ENCODE results near the gene STEAP1B. TPM values are rescaled to one million over a fixed set of nuclear protein-coding genes. Genes with fewer than 3 reads are reported as not detected.
"Not testable (repeated sequence)": the region's sequence is repeated elsewhere in the genome, so short reads cannot be mapped to it uniquely, and the experiment has no call there.

STEAP1B gene
- total and polyA plus RNA-seq, 2 of the 4 experiments (the other 2 are of a cell fraction): 7.9 to 13.8 TPM

GRCh38 chr7:22514963-22515362, 15.0 kb upstream of the STEAP1B start:
- H2BK5ac ChIP-seq (ENCODE audit: low read depth, low read length, poor library complexity, severe bottlenecking); H3K9ac ChIP-seq (ENCODE audit: low read depth, low read length); H2AK9ac ChIP-seq (replicated peaks; ENCODE audit: low read depth, low read length, poor library complexity); H2AFZ ChIP-seq (replicated peaks; ENCODE audit: low read length, poor library complexity); H2BK120ac ChIP-seq (ENCODE audit: low read depth, low read length); DNase-seq; H3K9me3 ChIP-seq (ENCODE audit: control insufficient read depth, insufficient read depth, low read length); H3K23ac ChIP-seq (ENCODE audit: low read depth, low read length); H4K8ac ChIP-seq (ENCODE audit: low read depth in 2 of 2, low read length in 2 of 2); H3K27me3 ChIP-seq (ENCODE audit: control insufficient read depth, insufficient read depth, low read length); H3K9me1 ChIP-seq (ENCODE audit: insufficient read depth, low read length); H3K4me2 ChIP-seq (ENCODE audit: low read depth, low read length); H4K91ac ChIP-seq (ENCODE audit: insufficient read depth, low read depth, low read length); H3K14ac ChIP-seq (replicated peaks; ENCODE audit: low read depth, low read length); H3K4ac ChIP-seq (ENCODE audit: low read depth, low read length); ATAC-seq (ENCODE audit: low read depth); intact Hi-C loops (cut with micrococcal nuclease); H3K4me1 ChIP-seq (ENCODE audit: control insufficient read depth, insufficient read depth, low read length); H4K20me1 ChIP-seq (ENCODE audit: insufficient read depth, low read length); H3K56ac ChIP-seq (ENCODE audit: extremely low read depth, insufficient read depth, low read length); H2BK15ac ChIP-seq (ENCODE audit: low read depth, low read length); CTCF ChIA-PET; H3K79me1 ChIP-seq (ENCODE audit: low read depth in 1 of 2, low read length in 2 of 2); H2AK5ac ChIP-seq (ENCODE audit: low read depth, low read length); H2BK20ac ChIP-seq (ENCODE audit: low read depth, low read length); POLR2A ChIA-PET (ENCODE audit: unreplicated experiment); H3K27ac ChIP-seq (ENCODE audit: insufficient read depth, low read length); H3K4me3 ChIP-seq (ENCODE audit: insufficient read depth, low read depth, low read length); H3K18ac ChIP-seq (ENCODE audit: low read depth, low read length); BruUV-seq (replicated peaks); dilution Hi-C loops (cut with HindIII; ENCODE audit: low sequenced_read_pairs, unreplicated experiment); H3K36me3 ChIP-seq (ENCODE audit: control insufficient read depth, insufficient read depth, low read length); H4K5ac ChIP-seq (ENCODE audit: low read depth, low read length); in situ Hi-C loops (cut with MboI; ENCODE audit: low sequenced_read_pairs): not testable (repeated sequence)
- no CpG with 5 or more reads among the region's 1 CpG for WGBS, 2 experiments (ENCODE audit: extremely low coverage in 2 of 2, insufficient read length in 1 of 2)

- H3K18ac ChIP-seq (ENCODE audit: low read depth, low read length); dilution Hi-C loops (cut with HindIII; ENCODE audit: low sequenced_read_pairs, unreplicated experiment); H3K56ac ChIP-seq (ENCODE audit: extremely low read depth, insufficient read depth, low read length); H3K27me3 ChIP-seq (ENCODE audit: control insufficient read depth, insufficient read depth, low read length); H4K20me1 ChIP-seq (ENCODE audit: insufficient read depth, low read length); H3K4me3 ChIP-seq (ENCODE audit: insufficient read depth, low read depth, low read length); H3K79me1 ChIP-seq (ENCODE audit: low read depth in 1 of 2, low read length in 2 of 2); POLR2A ChIA-PET (ENCODE audit: unreplicated experiment); H3K9me3 ChIP-seq (ENCODE audit: control insufficient read depth, insufficient read depth, low read length); H2AK9ac ChIP-seq (replicated peaks; ENCODE audit: low read depth, low read length, poor library complexity); H3K9ac ChIP-seq (ENCODE audit: low read depth, low read length); H3K4ac ChIP-seq (ENCODE audit: low read depth, low read length); CTCF ChIA-PET; in situ Hi-C loops (cut with MboI; ENCODE audit: low sequenced_read_pairs); H3K36me3 ChIP-seq (ENCODE audit: control insufficient read depth, insufficient read depth, low read length); H4K8ac ChIP-seq (ENCODE audit: low read depth in 2 of 2, low read length in 2 of 2); H3K23ac ChIP-seq (ENCODE audit: low read depth, low read length); H2AFZ ChIP-seq (replicated peaks; ENCODE audit: low read length, poor library complexity); DNase-seq; H3K27ac ChIP-seq (ENCODE audit: insufficient read depth, low read length); H2BK20ac ChIP-seq (ENCODE audit: low read depth, low read length); intact Hi-C loops (cut with micrococcal nuclease); H3K4me2 ChIP-seq (ENCODE audit: low read depth, low read length); H2AK5ac ChIP-seq (ENCODE audit: low read depth, low read length); H4K5ac ChIP-seq (ENCODE audit: low read depth, low read length); H3K4me1 ChIP-seq (ENCODE audit: control insufficient read depth, insufficient read depth, low read length); H2BK120ac ChIP-seq (ENCODE audit: low read depth, low read length); H4K91ac ChIP-seq (ENCODE audit: insufficient read depth, low read depth, low read length); BruUV-seq (replicated peaks); H2BK15ac ChIP-seq (ENCODE audit: low read depth, low read length); H3K14ac ChIP-seq (replicated peaks; ENCODE audit: low read depth, low read length); ATAC-seq (ENCODE audit: low read depth); H3K9me1 ChIP-seq (ENCODE audit: insufficient read depth, low read length); H2BK5ac ChIP-seq (ENCODE audit: low read depth, low read length, poor library complexity, severe bottlenecking): not testable (repeated sequence)
- no CpG with 5 or more reads among the region's 3 CpGs for WGBS, 2 experiments (ENCODE audit: extremely low coverage in 2 of 2, insufficient read length in 1 of 2)
Measured at GRCh38 chr7:22507320-22507719, 7.3 kb upstream of the STEAP1B start.
